Nephron (organoid): ENCODE data around the gene OR51E2.
A peak's percentile ranks its signal among the peaks of the same experiment; 100 is the strongest.

ENCODE experiments used
- H3K27ac Mint-ChIP-seq, 3 experiments: 2 replicates each; pipeline ENCODE4 v1.8.0; 2020; ENCODE audit warnings: mixed read lengths in 3 of 3, mild to moderate bottlenecking in 2 of 3, moderate library complexity in 1 of 3
- H3K27me3 Mint-ChIP-seq: 2 replicates; pipeline ENCODE4 v1.8.0; 2021; ENCODE audit warnings: low read depth, mild to moderate bottlenecking, moderate library complexity, mixed read lengths
- H3K36me3 Mint-ChIP-seq: 2 replicates; pipeline ENCODE4 v1.8.0; 2020; ENCODE audit warnings: low read depth, mixed read lengths
- H3K4me1 Mint-ChIP-seq: 2 replicates; pipeline ENCODE4 v1.8.0; 2020; ENCODE audit warnings: mixed read lengths
- H3K4me3 Mint-ChIP-seq, 3 experiments: 2 replicates each; pipeline ENCODE4 v1.8.0; 2020; ENCODE audit warnings: mild to moderate bottlenecking in 3 of 3, mixed read lengths in 3 of 3, moderate library complexity in 2 of 3
- H3K9me3 Mint-ChIP-seq: 2 replicates; pipeline ENCODE4 v1.8.0; 2020; ENCODE audit warnings: mixed read lengths
- CTCF ChIP-seq, 3 experiments: fragments of 200-600 bp; sonication (generic); IDR thresholded peaks; one replicate each; pipeline ENCODE4 v1.5.0; 2021; ENCODE audit warnings: antibody characterized with exemption in 3 of 3; ENCODE audit not compliant: unreplicated experiment in 3 of 3

OR51E2 gene

GRCh38 chr11:4643682-4644081, 54.0 kb downstream of the OR51E2 start, which contains the start of gene OR51E1:
OR51E1 (plus strand) TSS chr11:4643982; CDS start chr11:4652527, 8,545 bp downstream.
- Mint-ChIP-seq H3K9me3 (no peaks in the 10 kb centered on the region), H3K27ac (no peak within 1 kb of the TSS), H3K4me3 (no peak within 1 kb of the TSS), H3K27me3 (peaks cover 5% of the 10 kb centered on the region), H3K36me3 (no peaks in the 10 kb centered on the region), H3K4me1 (peaks cover 9% of the 10 kb centered on the region)
- TF ChIP-seq CTCF (IDR thresholded peaks at IDR 0.05; ENCODE audit: unreplicated experiment in 3 of 3) = no peak

- TF ChIP-seq CTCF (IDR thresholded peaks at IDR 0.05; ENCODE audit: unreplicated experiment in 3 of 3) = no peak
- H3K27me3 Mint-ChIP-seq = peaks cover 5% of the 10 kb centered on the region
These were observed 54.6 kb downstream of the OR51E2 start for GRCh38 chr11:4643076-4643475.

GRCh38 chr11:4642043-4642442, 55.6 kb downstream of the OR51E2 start:
- Mint-ChIP-seq H3K27ac (peak overlapping the region in 1 of 3 experiments; percentile 21), H3K27me3 (peaks cover 5% of the 10 kb centered on the region), H3K36me3 (no peaks in the 10 kb centered on the region), H3K9me3 (no peaks in the 10 kb centered on the region), H3K4me3 (no peak overlapping the region), H3K4me1 (peaks cover 4% of the 10 kb centered on the region)
- TF ChIP-seq CTCF (IDR thresholded peaks at IDR 0.05; ENCODE audit: unreplicated experiment in 3 of 3) = no peak

More at GRCh38 chr11:4643076-4643475, 54.6 kb downstream of the OR51E2 start:
- H3K4me3 Mint-ChIP-seq = no peak overlapping the region
- H3K9me3 Mint-ChIP-seq = no peaks in the 10 kb centered on the region
- no peak overlapping the region for H3K27ac Mint-ChIP-seq
- H3K4me1 Mint-ChIP-seq = peaks cover 7% of the 10 kb centered on the region
- H3K36me3 Mint-ChIP-seq = no peaks in the 10 kb centered on the region

GRCh38 chr11:4641501-4641900, 56.2 kb downstream of the OR51E2 start:
- TF ChIP-seq CTCF (IDR thresholded peaks at IDR 0.05; ENCODE audit: unreplicated experiment in 3 of 3) = no peak
- Mint-ChIP-seq H3K4me1 (peaks cover 4% of the 10 kb centered on the region), H3K4me3 (no peak overlapping the region), H3K9me3 (no peaks in the 10 kb centered on the region), H3K36me3 (no peaks in the 10 kb centered on the region), H3K27ac (peak overlapping the region in 1 of 3 experiments; percentile 21), H3K27me3 (peaks cover 5% of the 10 kb centered on the region)

GRCh38 chr11:4639931-4640330, 57.7 kb downstream of the OR51E2 start:
- Mint-ChIP-seq H3K4me1 (peaks cover 4% of the 10 kb centered on the region), H3K9me3 (no peaks in the 10 kb centered on the region), H3K36me3 (no peaks in the 10 kb centered on the region), H3K27me3 (peaks cover 1% of the 10 kb centered on the region), H3K4me3 (no peak overlapping the region), H3K27ac (no peak overlapping the region)
- TF ChIP-seq CTCF (IDR thresholded peaks at IDR 0.05; ENCODE audit: unreplicated experiment in 3 of 3) = no peak

GRCh38 chr11:4637662-4638047, 60.0 kb downstream of the OR51E2 start:
- Mint-ChIP-seq H3K27me3 (no peaks in the 10 kb centered on the region), H3K9me3 (no peaks in the 10 kb centered on the region), H3K36me3 (no peaks in the 10 kb centered on the region), H3K27ac (no peak overlapping the region), H3K4me3 (no peak overlapping the region), H3K4me1 (peaks cover 1% of the 10 kb centered on the region)
- no peak for TF ChIP-seq CTCF (IDR thresholded peaks at IDR 0.05; ENCODE audit: unreplicated experiment in 3 of 3)
